OCI-M1 (cell line): ENCODE measurements around the gene CCM2L.
A peak's percentile ranks its signal among the peaks of the same experiment; 100 is the strongest.
"Not testable (repeated sequence)": the region's sequence is repeated elsewhere in the genome, so short reads cannot be mapped to it uniquely, and the experiment has no call there.

ENCODE experiments used
- DNase-seq: peaks from one replicate; lab custom pipeline; 2025; lab: John Stamatoyannopoulos, UW

Gene CCM2L

GRCh38 chr20:32028647-32029372, 18.6 kb downstream of the CCM2L start:
- DNase-seq = peak; percentile 21

- DNase-seq = no peak
These were observed 19.3 kb downstream of the CCM2L start for GRCh38 chr20:32029561-32029960.

GRCh38 chr20:32031007-32031958, 21.0 kb downstream of the CCM2L start:
- peak; percentile 84 for DNase-seq

- no peak for DNase-seq
These were observed 23.1 kb downstream of the CCM2L start for GRCh38 chr20:32033316-32033715.

- DNase-seq = not testable (repeated sequence)
These were observed 23.5 kb downstream of the CCM2L start for GRCh38 chr20:32033721-32034120.

GRCh38 chr20:32034581-32035425, 24.6 kb downstream of the CCM2L start:
- peak; percentile 59 for DNase-seq

- no peak for DNase-seq
These were observed 25.2 kb downstream of the CCM2L start for GRCh38 chr20:32035426-32035779.

GRCh38 chr20:32036252-32036651, 26.0 kb downstream of the CCM2L start:
- no peak for DNase-seq

- DNase-seq = peak; percentile 95
These were observed 26.7 kb downstream of the CCM2L start for GRCh38 chr20:32036716-32037485.

- DNase-seq = peak; percentile 73
These were observed 27.7 kb downstream of the CCM2L start for GRCh38 chr20:32037929-32038328.

- peak; percentile 91 for DNase-seq
These were observed 30.1 kb downstream of the CCM2L start for GRCh38 chr20:32040142-32040953.

- no peak for DNase-seq
These were observed 35.8 kb downstream of the CCM2L start for GRCh38 chr20:32045999-32046398.

- no peak for DNase-seq
These were observed 40.1 kb downstream of the CCM2L start for GRCh38 chr20:32050324-32050841.

GRCh38 chr20:32050851-32051556, 40.8 kb downstream of the CCM2L start:
- DNase-seq = peak; percentile 65

GRCh38 chr20:32051720-32052089, 41.5 kb downstream of the CCM2L start:
- DNase-seq = no peak

- no peak for DNase-seq
These were observed 42.0 kb downstream of the CCM2L start, which contains the start of gene HCK for GRCh38 chr20:32052090-32052777. HCK (plus strand) TSS chr20:32052242.

- DNase-seq = no peak
These were observed 42.6 kb downstream of the CCM2L start for GRCh38 chr20:32052778-32053362.

GRCh38 chr20:32053648-32054047, 43.4 kb downstream of the CCM2L start:
- no peak for DNase-seq
